NK-92 (cell line): ENCODE results near the gene RPS6KA2.

Source experiments
- DNase-seq: peaks from one replicate; lab custom pipeline; 2025; ENCODE audit not compliant: unreplicated experiment; lab: John Stamatoyannopoulos, UW

RPS6KA2 gene

DNA sequence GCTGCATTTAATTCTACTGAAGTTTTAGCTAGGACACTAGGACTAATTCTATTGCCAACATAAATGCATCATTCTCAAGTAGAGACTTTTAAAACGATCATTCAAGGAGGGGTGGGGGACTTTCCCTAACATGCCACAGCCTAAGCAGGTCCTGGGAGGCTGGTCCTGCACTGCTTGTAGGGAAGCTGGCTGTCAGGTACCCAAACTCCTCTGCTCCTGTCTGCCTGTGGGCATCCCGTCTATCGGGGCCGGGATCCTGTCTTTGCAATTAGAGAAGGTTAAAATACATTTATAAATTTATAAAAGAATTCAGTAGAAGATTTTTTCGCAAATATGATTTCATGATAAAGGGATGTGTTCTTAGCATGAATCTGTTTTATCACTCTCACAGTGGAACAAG, 192.7 kb downstream of the RPS6KA2 start:
- no peak for DNase-seq

DNA sequence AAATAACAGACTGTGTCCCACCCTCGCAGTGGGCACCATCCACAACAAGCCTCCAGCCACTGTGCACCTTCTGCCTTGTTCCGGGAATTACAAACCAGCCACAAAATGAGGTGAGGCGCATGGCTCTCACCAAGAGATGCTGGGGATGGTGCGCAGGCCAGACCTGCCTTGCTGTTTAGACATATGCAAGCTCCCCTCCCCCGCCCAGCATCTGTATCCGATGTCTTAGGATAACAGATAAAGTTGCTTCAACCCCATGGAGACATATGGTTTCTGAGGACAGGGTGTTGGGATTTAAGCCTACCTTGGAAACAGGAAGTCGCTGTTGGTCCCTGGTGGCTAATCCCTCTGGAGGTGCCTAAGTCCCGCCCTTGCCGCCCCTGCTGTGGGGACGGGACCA, 194.0 kb downstream of the RPS6KA2 start:
- DNase-seq = no peak

DNA sequence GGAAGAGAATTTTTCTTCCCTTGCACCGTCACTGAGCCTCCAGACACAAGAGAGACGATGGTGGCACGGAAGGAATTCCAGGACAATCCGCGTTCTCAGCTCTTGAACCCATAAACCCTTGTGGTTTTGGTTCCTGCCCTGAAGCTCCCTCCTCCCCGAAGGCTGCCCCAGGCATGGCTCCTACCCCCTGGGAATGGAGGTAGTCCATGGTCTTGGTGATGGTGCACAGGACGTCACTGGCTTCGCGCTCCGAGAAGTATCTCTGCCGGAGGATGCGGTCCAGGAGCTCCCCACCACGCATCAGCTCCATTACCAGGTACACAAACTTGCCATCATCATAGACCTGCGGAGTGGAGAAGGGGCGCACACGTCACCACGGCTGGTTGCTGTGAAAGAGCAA, 196.8 kb downstream of the RPS6KA2 start:
- DNase-seq = no peak

DNA sequence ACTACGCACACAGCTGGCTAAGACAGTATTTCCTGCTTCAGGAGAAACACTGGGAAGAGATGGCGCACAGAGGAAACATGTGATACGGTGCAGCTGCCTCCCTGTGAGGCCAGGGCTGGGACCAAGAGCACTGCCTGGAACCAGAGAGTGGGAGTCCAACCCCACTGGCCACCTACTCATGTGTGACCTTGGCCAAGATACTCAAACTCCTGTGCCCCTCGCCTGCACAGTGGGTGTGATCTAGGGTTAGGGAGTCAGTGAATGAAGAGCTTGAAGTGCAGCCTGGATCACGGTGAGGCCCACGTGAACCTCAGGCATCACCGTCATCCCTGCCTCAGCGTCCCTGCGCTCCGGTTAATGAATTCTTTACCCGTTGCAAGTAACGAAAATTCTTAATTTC, 202.6 kb downstream of the RPS6KA2 start:
- DNase-seq = no peak

- DNase-seq = no peak
These were observed 203.3 kb downstream of the RPS6KA2 start for GRCh38 chr6:166423781-166424180.

GRCh38 chr6:166423051-166423745, 203.9 kb downstream of the RPS6KA2 start:
- no peak for DNase-seq

DNA sequence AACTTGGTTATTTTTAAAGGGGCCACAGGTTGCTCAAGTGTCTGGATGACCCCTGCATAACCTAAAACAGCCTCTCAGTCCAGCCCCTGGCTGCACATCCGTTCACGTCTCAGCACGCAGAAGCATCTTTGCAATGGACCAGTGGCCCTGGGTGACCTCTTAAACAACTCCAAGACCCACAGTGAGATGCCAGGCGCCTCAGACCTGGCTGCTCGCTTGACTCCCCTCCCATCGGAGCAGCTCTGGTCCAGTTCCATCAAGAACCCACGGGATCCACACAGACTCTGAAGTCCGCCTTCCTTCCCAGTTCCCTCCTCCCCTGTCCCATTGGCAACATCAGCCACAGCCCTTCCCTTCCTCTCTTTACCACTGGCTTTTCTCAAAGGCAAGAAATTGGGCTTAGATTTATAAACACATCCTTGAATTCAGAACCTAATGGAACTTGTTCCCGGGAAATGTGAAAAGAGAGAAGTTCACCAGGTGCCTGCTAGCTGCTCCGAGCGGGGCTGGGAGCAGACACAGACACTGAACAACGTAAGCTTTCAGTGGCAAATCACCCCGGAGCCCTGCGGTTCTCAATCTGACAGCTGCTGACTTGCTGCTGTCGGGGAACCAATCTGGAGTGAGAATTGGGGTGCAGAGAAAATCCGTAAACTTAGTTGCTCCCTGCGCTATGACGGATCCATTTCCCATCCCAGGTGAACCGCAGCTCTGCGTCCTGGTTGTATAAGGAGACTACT, 204.7 kb downstream of the RPS6KA2 start:
- DNase-seq = no peak

DNA sequence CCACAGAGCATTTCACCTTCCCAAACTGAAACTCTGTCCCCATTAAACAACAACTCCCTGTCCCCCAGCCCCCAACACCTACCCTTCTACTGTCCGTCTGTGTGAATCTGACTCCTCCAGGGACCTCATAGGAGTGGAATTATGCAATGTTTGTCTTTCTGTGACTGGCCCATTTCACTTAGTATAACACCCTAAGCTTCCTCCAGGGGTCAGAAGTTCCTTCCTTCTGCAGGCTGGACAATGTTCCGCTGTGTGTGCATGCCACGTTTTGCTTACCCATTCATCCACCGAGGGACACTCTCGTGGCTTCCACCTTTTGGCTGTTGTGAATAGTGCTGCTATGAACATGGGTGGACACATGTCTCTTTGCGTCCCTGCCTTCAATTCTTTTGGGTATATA, 206.7 kb downstream of the RPS6KA2 start:
- DNase-seq = no peak

DNA sequence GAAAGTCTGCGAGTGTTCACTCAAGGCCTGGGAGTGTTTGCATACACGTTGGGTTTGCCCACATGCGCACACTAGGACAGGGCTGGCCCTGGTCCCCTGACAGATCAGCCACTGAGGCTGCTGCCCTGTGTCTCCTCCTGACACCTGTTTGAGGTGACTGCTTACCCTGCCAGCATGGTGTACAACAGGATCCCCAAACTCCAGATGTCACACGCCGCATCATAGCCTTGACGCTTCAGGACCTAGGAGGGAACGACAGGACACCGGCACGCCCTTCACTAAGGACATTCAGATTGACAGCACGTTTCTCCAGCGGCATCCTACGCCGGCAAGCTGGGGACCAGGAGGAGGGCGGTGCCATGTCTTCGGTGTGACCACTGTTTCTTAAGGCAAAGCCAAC, 207.3 kb downstream of the RPS6KA2 start:
- DNase-seq = no peak

GRCh38 chr6:166419286-166419685, 207.8 kb downstream of the RPS6KA2 start:
- no peak for DNase-seq

GRCh38 chr6:166418691-166419143, 208.3 kb downstream of the RPS6KA2 start:
- DNase-seq = no peak

- DNase-seq = no peak
These were observed 209.8 kb downstream of the RPS6KA2 start for GRCh38 chr6:166417285-166417691.

GRCh38 chr6:166415833-166416347, 211.2 kb downstream of the RPS6KA2 start:
- no peak for DNase-seq

GRCh38 chr6:166415306-166415705, 211.7 kb downstream of the RPS6KA2 start:
- DNase-seq = no peak

DNA sequence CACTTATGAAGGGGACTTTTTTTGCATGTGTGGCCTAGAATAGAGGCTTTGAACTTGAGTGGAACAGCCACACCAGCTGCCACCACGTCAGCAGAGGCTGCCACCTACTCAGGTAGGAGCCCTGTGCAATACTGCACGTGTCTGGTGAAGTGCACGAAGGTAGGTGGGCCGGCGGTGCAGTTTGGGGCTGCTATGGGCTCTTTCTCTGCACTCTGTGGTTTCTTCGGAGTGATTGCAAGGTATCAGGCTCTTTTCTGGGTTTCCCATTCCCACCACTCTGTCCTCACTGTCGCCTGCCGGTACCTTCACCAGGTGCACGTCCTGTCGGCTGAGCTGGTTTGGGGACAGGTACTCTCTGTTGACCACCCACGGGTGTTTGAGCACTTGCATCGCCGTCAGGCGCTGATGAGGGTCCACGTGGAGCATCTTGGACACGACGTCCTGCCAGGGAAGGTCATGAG, 213.5 kb downstream of the RPS6KA2 start:
- DNase-seq = no peak

DNA sequence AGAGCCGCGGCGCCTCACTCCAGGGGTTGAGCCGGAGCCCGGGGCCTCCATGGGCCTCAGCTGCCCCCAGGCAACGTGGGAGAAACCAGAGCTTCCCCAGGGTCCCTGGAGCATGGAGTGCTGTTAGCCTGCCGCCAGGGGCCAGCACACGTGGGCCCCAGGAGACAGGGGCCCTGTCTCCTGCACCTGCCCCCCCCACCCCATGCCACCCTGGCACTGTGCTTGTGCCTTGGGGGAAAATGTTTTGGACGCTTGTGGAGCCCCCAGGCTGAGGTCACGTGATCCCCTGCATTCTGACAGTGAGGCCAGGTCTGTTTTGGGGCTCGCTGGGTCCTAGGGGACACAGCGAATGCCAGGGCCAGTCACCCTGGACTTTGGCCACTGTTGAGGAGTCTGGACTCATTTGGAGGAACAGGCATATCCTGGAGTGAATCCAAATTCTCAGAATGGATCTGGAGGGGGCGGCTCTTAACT, 214.1 kb downstream of the RPS6KA2 start:
- DNase-seq = no peak

DNA sequence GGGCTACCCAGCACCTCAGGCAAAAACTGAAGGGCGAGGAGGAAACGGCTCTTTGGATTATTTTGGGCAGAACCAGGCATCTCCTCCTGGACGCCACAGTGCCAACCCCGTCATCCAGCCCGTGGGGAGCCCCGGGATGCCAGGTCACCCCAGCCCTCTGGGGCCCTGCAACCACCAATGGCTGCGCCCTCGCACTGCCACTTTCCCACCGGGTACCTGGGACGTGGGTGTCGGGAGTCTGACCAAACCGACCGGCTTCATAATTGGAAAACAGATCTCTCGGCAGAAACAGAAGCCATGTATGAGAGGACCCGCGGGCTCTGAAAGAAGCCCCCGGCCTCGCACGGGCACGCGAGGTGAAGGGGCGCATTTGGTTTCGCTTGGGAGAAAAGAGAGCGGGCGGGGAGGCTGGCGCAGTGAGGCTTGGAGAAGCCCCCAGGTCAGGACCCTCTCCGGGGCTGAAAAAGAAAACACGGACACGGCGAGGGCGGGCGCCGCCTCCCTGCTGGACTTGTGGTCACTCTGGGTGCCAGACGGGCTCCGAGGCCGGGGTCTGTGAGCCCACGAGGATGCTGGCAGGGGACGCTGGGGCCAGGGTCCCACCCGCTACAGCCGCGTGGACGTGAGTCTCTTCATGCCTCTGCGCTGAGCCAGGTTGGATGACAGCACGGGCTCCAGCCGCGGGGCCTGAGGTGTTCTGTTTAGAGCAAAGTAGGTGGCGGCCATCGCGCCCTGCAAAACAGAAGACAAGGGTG, 214.7 kb downstream of the RPS6KA2 start:
- no peak for DNase-seq

DNA sequence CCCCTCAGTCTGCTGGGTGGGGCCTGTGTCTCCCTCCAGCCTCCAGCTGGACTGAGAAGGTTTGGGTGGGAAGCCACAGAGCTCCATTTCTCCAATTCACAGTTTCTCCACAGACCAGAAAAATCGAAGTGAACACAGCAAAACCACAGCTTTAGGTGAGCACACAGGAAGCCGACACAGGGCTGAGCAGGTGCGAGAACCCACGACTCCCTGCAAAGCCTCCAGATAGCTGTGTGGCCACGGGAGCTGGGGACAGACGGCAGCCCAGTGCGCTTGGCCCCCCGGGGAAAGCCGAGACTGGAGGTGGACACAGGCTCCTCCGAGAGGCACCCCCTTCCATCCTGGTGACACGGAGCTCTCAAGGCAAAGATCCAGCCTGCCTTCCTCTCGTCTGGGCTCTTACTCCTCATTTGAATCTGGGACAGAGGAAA, 215.3 kb downstream of the RPS6KA2 start:
- no peak for DNase-seq

DNA sequence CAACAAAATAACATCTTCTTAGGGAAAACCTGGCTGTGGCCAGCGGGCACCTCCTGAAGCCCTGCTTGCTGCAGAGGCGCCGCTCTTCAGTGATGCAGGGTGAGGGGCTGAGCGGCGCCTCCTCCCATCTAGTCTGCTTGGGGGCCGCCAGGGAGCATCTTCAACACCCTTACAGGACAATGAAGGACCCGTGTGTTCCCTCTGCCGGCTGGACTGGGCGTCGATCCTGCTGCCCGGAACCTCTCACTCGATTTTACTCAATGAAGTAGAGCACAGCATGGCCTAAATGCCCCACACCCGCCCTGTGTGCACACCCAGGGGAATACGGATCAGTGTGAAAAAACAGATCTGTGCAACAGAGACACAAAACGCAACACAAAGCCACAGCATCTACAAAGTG, 215.8 kb downstream of the RPS6KA2 start:
- no peak for DNase-seq

DNA sequence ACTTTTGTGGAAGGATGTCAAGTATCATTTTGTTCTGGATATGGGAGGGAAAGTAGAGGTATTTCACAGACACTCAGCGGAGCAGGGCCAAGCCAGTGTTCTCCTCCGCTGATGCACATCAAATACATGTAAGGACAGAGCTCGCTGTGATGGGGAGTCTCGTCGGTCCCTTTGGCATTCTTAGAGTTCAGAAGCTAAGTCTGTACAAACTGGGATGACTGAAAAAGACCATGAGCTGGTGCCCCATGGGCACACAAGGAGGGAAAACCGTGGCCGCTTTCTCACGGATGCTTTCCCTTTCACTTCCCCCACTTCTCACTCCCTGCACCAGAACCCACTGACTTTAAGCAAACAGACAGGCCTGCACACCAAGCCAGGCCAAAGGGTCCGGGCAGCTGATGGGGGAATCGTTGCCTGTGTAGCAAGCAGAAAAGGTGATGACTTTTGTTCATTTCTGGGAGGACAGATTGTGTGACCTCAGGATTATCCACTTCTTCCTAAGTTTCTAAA, 216.6 kb downstream of the RPS6KA2 start:
- DNase-seq = no peak
